K562 (cell line): ENCODE measurements around the gene TFPI2.

ENCODE experiments used
- CREB1 ChIP-seq, 2 experiments: sonication (generic) in 1 of 2; formaldehyde crosslinking in 1 of 2; IDR thresholded peaks; 2 replicates each; pipeline versions ENCODE4 v1.6.1 to v1.8.0; 2012 to 2022; ENCODE audit warnings: inconsistent platforms in 1 of 2, mild to moderate bottlenecking in 1 of 2, missing genetic modification reagents in 1 of 2, moderate library complexity in 1 of 2
- MXI1 ChIP-seq: IDR thresholded peaks from 2 replicates; pipeline ENCODE4 v1.6.1; 2011; ENCODE audit warnings: low read depth, mild to moderate bottlenecking, improper control_type of control experiment, low read length
- RAD21 ChIP-seq, 2 experiments: fragments of 250-450 bp in 1 of 2; fragments of 450-650 bp in 1 of 2; sonication (Bioruptor Pico) in 1 of 2; formaldehyde crosslinking in 1 of 2; IDR thresholded peaks in 1 of 2; conservative IDR thresholded peaks in 1 of 2; 2 replicates each; pipeline versions ENCODE4 v1.4.0 to v1.8.0; 2020 to 2022; ENCODE audit warnings: mild to moderate bottlenecking in 2 of 2, moderate library complexity in 1 of 2
- ZBTB11 ChIP-seq, 3 experiments: fragments of 200-800 bp in 1 of 3; fragments of 250-450 bp in 1 of 3; fragments of 450-650 bp in 1 of 3; sonication (Bioruptor Pico) in 1 of 3; sonication (Bioruptor generic) in 1 of 3; formaldehyde crosslinking in 1 of 3; IDR thresholded peaks; 2 replicates each; pipeline versions ENCODE4 v1.6.1 to v1.8.0; 2016 to 2022; ENCODE audit warnings: mild to moderate bottlenecking in 2 of 3, missing genetic modification characterization in 2 of 3, missing compliant biosample characterization in 1 of 3, moderate library complexity in 1 of 3
- ZNF316 ChIP-seq: fragments of 450-650 bp; IDR thresholded peaks from 2 replicates; pipeline ENCODE4 v1.6.1; 2016
- ZNF766 ChIP-seq: fragments of 200-800 bp; sonication (Bioruptor generic); conservative IDR thresholded peaks from 2 replicates; pipeline ENCODE4 v1.6.1; 2016; ENCODE audit warnings: missing genetic modification characterization, missing compliant biosample characterization

DNA sequence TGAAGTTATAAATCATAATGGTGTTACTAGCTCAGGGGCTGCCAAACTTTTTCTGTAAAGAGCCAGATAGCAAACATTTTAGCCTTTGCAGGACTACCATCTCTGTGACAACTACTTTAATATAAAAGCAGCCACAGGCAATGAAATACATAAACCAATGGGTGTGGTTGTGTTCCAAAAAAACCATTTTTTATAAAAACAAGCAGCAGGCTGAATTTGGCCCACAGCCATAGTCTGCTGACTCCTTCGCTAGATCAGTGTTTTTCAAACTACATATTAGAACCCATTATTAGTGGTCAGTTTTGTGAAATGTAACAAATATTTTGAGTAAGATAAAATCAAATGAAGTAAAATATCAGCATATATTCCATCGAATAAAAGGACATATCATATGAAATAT, 44.5 kb upstream of the TFPI2 start:
- TF ChIP-seq ZNF766 (CRISPR knock-in tag) (no peak), RAD21 (CRISPR knock-in tag; conservative IDR thresholded peaks at IDR 0.05 in 1 of 2, IDR thresholded peaks at IDR 0.05 in 1 of 2) (no peak), CREB1 (IDR thresholded peaks at IDR 0.05) (no peak), CREB1 (CRISPR knock-in tag; IDR thresholded peaks at IDR 0.05) (no peak), ZBTB11 (CRISPR knock-in tag; IDR thresholded peaks at IDR 0.05) (no peak), ZNF316 (no peak), MXI1 (no peak)
